Sigmoid colon (tissue), 4 donors: ENCODE measurements around the gene SLC13A4.

Source experiments
- CTCF ChIP-seq, 4 experiments: fragments of 450-650 bp in 3 of 4; fragments of 200-600 bp in 1 of 4; IDR thresholded peaks; one replicate each; pipeline ENCODE4 v1.5.1; 2016 to 2019; ENCODE audit warnings: antibody characterized with exemption in 4 of 4, mild to moderate bottlenecking in 3 of 4, moderate library complexity in 2 of 4
- EP300 ChIP-seq, 4 donors: sonication (generic); formaldehyde crosslinking; IDR thresholded peaks; one replicate each; pipeline ENCODE4 v1.6.1; 2017; ENCODE audit warnings: antibody characterized with exemption in 4 of 4
- POLR2A ChIP-seq, 2 donors: fragments of 450-650 bp; IDR thresholded peaks; one replicate each; pipeline ENCODE4 v1.6.1; 2016; ENCODE audit warnings: antibody characterized with exemption in 2 of 2, mild to moderate bottlenecking in 2 of 2, moderate library complexity in 2 of 2

DNA sequence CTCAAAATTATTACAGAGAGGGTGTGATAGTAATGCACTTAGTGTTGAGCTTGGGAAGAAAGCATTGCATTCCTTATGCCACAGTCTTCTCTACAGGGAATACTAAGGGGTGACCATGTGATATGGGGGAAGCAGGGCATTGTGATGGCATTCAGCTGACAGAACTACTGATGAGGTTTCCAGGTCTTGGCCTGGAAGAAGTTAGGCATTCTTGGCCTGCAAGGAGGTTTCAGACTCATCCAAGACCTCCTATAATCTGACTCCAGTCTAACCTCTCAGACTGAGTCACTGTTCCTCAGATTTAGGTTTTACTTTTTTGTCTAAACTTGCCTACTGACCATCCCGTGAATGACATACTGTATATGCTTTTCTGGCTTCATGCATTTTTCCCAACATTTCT is 57.8 kb downstream of the SLC13A4 start:
- no peak for TF ChIP-seq POLR2A (IDR thresholded peaks at IDR 0.05)
- no peak for TF ChIP-seq EP300 (IDR thresholded peaks at IDR 0.05)
- no peak for TF ChIP-seq CTCF (IDR thresholded peaks at IDR 0.05)
